Epithelial cell of esophagus (primary cell): Measurements from ENCODE around the gene CISH.

Source experiments
- DNase-seq: peaks from one replicate; pipeline ENCODE4 v3.0.0; 2010; ENCODE audit warnings: low read depth
- H3K4me3 ChIP-seq: 2 replicates; pipeline ENCODE4 v1.5.1; 2011; ENCODE audit warnings: mild to moderate bottlenecking, low read length, control low read depth
- CTCF ChIP-seq: IDR thresholded peaks from 2 replicates; pipeline ENCODE4 v1.5.1; 2011; ENCODE audit warnings: low read depth, mild to moderate bottlenecking, low read length, control low read depth, inconsistent platforms; ENCODE audit not compliant: insufficient read depth; ENCODE audit errors: missing control alignments

The CISH gene

GRCh38 chr3:50616770-50617095 lies 5.2 kb upstream of the CISH start:
- DNase-seq = peak; percentile 89
- TF ChIP-seq CTCF = no peak
- H3K4me3 ChIP-seq = peak overlapping the region; percentile 81

- peak overlapping the region; percentile 81 for H3K4me3 ChIP-seq
- DNase-seq = peak; percentile 89
- TF ChIP-seq CTCF = peak; percentile 100
These were observed 4.6 kb upstream of the CISH start for GRCh38 chr3:50616003-50616769.

GRCh38 chr3:50615190-50615589 lies 3.6 kb upstream of the CISH start:
- TF ChIP-seq CTCF = no peak
- H3K4me3 ChIP-seq = no peak overlapping the region
- no peak for DNase-seq

GRCh38 chr3:50612970-50613846 lies 1.6 kb upstream of the CISH start:
- TF ChIP-seq CTCF = no peak
- DNase-seq = no peak
- no peak overlapping the region for H3K4me3 ChIP-seq

- no peak for DNase-seq
- peak overlapping the region; percentile 67 for H3K4me3 ChIP-seq
- TF ChIP-seq CTCF = no peak
These were observed 784 bp upstream of the CISH start for GRCh38 chr3:50612234-50612882.

- DNase-seq = no peak
- TF ChIP-seq CTCF = no peak
- peak overlapping the region; percentile 67 for H3K4me3 ChIP-seq
These were observed 546 bp downstream of the CISH start for GRCh38 chr3:50610992-50611463.
